ENCODE measurements around the gene TFEC.
"Not testable (repeated sequence)": the region's sequence is repeated elsewhere in the genome, so short reads cannot be mapped to it uniquely, and the experiment has no call there.

Gene TFEC

GRCh38 chr7:116030651-116031276 is at the start of gene TFEC:
Gene TFEC, minus strand, starts transcription at chr7:116030763. Its CDS starts 46,322 bp downstream, at chr7:115984441.
- DNase-seq (ENCODE audit: low read depth in 3 of 3, low spot score in 1 of 3): no peak

- DNase-seq (ENCODE audit: low read depth in 3 of 3, low spot score in 1 of 3): no peak
Observed at GRCh38 chr7:116075351-116076145, 45.0 kb upstream of the TFEC start.

DNA sequence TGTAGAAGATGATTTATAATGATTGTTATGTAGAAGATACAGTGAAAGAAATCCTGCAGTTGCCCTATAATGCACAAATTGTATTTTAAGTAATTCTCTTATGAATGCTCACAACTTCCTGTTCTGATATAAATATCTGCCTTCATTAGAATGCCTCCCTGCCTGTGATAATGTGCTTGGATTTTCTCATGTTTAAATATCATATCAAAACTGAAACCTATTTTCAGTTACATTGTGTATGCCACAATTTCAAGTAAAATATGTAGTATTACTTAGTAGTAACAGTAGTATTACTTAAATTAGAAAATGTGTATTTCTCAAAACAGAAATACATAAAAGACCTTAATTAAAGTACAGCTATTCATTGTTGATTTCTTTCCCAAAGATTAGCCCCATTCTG is 41.1 kb upstream of the TFEC start:
- no peak for DNase-seq (ENCODE audit: low read depth in 3 of 3, low spot score in 1 of 3)

DNA sequence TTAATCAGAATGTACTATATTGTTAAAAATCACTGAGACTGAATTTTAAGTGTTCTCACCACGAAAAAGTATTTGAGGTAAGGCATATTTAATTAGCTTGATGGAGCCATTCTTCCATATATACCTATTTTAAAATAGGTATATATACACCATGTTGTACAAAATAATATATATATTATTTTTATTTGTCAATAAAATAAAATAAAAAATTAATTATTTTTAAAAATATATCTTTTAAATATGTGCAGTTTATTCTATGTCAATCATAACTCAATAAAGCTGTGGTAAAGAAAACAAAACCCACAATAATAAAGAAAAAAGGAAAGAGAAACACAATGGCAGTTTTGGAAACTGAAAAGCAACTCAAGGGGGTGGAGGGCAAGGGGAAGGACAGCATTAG is 33.6 kb upstream of the TFEC start:
- DNase-seq (ENCODE audit: low read depth in 3 of 3, low spot score in 1 of 3): no peak

GRCh38 chr7:116062666-116063065 is 32.1 kb upstream of the TFEC start:
- no peak for DNase-seq (ENCODE audit: low read depth in 3 of 3, low spot score in 1 of 3)

GRCh38 chr7:116052006-116052405 is 21.4 kb upstream of the TFEC start:
- DNase-seq (ENCODE audit: low read depth in 3 of 3, low spot score in 1 of 3): no peak

- DNase-seq (ENCODE audit: low read depth in 3 of 3, low spot score in 1 of 3): not testable (repeated sequence)
Observed at GRCh38 chr7:116047261-116047660, 16.7 kb upstream of the TFEC start.

DNA sequence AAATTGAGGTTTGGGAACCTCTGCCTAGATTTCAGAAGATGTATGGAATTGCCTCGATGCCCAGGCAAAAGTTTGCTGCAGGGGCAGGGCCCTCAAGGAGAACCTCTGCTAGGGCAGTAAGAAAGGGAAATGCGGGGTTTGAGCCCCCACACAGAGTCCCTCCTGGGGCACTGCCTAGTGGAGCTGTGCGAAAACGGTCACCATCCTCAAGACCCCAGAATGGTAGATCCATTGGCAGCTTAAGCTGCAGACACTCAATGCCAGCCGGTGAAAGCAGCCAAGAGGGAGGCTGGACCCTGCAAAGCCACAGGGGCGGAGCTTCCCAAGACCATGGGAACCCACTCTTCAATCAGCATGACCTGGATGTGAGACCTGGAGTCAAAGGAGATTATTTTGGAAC is 15.0 kb upstream of the TFEC start:
- DNase-seq (ENCODE audit: low read depth in 3 of 3, low spot score in 1 of 3): no peak

DNA sequence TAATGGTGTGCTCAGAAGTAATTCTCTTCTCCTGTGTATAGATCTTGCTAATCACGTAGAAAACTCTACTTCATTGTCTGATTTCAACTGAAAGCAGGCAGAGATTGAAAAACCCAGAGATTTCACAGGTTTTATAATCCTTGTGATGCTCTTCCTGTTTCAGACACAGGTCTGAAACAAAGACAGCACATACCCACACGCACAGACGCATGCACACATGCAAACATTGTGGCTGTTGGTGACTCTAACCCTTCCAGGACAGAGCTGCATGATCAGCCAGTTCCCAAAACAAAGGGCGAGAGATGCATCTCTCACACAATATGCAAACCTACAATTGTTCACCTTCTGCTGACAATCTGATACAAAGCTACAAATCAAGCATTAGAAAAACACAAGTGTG is 11.1 kb upstream of the TFEC start:
- DNase-seq (ENCODE audit: low read depth in 3 of 3, low spot score in 1 of 3): no peak

DNA sequence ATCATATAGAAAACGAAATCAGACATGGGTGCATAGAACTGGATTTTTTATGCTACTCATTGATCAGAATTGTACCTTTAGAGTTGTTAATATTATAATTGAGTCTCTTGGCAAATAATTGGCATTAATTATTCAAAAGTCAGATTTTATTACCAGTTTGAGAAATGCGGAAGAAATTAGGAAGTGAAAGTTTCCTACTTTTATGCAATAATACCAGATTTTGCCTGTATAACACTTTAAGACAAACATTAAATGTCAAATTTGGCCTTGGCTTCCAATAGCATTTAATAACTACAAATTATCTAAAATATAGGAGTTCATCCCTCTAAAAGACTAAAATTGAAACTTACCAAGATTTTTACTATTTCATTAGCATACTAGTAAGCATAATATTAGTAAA is 6.8 kb upstream of the TFEC start:
- DNase-seq (ENCODE audit: low read depth in 3 of 3, low spot score in 1 of 3): no peak

- no peak for DNase-seq (ENCODE audit: low read depth in 3 of 3, low spot score in 1 of 3)
Observed at GRCh38 chr7:116034411-116034810, 3.8 kb upstream of the TFEC start.

GRCh38 chr7:116032886-116033285 is 2.3 kb upstream of the TFEC start:
- DNase-seq (ENCODE audit: low read depth in 3 of 3, low spot score in 1 of 3): no peak

- no peak for DNase-seq (ENCODE audit: low read depth in 3 of 3, low spot score in 1 of 3)
Observed at GRCh38 chr7:116028787-116029186, 1.8 kb downstream of the TFEC start.

- no peak for DNase-seq (ENCODE audit: low read depth in 3 of 3, low spot score in 1 of 3)
Observed at GRCh38 chr7:116027786-116028185, 2.8 kb downstream of the TFEC start.

DNA sequence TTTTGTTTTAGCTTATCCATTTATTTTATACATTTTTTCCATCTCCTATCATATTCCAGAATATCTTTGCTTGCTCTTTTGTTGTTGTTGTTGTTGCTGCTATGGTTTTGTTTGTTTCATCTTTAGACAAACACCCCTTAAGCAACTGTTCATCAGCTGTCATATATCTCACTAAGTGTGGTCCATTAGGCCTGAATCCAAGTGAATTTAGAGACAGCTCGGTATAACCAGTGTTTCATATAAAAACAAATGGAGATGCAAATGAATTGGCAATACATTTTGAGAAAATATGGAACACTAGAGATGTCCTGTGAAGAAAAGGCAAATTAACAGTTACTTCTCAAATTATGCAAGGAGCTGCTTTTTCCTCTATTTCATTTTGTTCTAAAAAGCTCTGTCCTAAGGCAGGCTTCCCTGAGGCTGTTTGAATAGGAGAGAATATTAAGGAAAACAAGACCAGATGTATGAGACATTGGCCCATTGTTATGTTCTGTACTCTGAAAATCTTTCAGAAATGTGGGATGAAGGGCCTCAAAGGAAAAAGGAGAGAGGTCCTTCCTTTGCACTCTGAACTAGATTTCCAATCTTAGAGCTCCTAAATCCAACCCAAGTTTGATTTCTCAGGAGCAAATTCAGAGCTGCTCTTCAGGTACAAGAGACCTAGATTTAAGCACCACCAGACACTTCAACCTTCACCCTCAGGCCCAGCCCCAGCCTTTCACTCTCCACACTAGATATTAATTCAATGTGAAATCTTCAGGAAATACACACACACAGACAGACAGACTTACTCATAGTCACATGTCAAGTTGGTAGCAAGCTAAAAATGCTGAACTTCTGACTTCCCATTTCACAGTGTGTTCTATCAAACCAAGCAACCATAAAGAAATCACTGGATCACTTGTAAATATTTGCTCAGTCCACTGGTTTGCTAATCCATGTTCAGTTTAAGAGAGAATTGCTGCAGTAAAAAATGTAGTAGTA is 5.4 kb downstream of the TFEC start:
- DNase-seq (ENCODE audit: low read depth in 3 of 3, low spot score in 1 of 3): no peak

DNA sequence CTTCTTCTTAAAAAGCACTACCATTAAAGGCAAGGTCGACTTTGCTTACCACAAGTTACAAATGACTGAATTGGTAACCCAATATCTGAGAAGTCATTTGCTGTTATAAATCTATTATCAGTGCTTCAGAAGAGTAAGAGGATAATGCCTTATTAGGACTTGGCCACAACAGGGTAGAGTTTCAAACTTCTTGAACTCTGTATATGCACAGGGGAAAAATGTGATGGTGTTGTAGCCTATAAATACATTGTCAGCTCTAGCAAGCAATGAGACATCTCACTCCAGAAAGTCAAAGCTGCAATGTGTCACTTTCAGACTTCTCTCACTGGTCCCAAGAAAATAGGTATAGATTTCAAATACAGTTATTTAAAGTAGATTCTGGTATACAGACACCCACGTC is 9.3 kb downstream of the TFEC start:
- DNase-seq (ENCODE audit: low read depth in 3 of 3, low spot score in 1 of 3): no peak

DNA sequence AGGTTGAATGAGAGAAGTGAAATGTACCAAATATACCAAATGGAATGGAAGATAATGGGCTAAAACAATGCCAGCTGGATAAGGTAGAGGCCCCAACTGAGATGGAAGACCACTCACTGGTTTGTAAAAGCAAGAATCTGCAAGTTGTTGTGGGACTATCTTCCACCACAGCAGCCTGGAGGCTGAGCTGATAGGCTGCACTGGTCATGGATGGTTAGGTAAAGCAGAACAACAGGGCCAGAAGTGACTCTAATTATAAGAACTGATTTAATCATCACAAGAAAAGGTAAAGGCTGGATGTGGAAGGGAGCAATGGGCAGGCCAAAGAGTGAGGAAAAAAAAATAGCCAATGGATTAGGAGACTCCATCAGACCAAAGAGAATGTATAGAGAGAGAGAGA is 11.8 kb downstream of the TFEC start:
- no peak for DNase-seq (ENCODE audit: low read depth in 3 of 3, low spot score in 1 of 3)

DNA sequence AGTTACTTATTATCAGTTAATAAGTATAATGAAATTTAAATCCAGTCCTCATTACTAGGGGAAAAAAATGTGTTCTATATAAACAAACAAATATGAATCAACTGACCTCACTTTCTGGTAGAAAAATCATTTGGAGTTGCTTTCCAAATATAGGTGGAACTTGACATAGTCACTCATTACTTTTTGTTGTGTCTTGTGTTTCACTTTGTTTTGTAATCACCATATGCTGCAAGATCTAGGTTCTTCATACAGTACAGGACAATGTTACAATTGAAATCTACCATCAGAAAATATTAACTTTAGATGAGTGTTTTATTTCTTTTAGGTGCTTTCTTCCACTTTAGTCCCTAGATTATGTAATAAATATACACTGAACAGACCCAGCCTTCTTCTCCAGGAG is 16.9 kb downstream of the TFEC start:
- no peak for DNase-seq (ENCODE audit: low read depth in 3 of 3, low spot score in 1 of 3)

- DNase-seq (ENCODE audit: low read depth in 3 of 3, low spot score in 1 of 3): no peak
Observed at GRCh38 chr7:116011584-116011983, 19.0 kb downstream of the TFEC start.

DNA sequence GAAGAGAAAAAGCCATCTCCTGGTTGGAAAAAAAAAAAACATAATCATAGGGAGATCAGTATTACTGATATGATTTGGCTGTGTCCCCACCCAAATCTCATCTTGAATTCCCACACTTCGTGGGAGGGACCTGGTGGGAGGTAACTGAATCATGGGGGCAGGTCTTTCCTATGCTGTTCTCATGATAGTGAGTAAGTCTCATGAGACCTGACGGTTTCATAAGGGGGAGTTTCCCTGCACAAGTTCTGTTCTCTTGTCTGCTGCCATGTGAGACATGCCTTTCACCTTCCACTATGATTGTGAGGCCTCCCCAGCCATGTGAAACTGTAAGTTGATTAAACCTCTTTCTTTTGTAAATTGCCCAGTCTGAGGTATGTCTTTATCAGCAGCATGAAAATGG is 25.8 kb downstream of the TFEC start:
- DNase-seq (ENCODE audit: low read depth in 3 of 3, low spot score in 1 of 3): not testable (repeated sequence)

DNA sequence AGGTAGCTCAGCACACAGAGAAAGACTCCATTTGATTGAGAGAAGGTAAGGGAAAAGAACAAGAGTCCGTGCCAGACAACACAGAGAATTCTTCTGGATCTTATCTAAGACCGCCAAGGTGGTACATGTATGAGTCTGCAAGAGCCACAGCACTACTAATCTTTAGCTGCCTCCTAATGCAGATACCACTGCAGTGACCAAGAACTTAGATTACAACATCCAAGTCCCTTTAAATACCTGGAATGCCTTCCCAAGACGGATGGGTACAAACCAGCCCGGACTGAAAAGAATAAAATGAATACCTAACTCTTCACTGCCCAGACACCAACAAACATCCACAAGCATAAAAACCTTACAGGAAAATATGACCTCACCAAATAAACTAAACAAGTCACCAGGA is 33.3 kb downstream of the TFEC start:
- no peak for DNase-seq (ENCODE audit: low read depth in 3 of 3, low spot score in 1 of 3)

- no peak for DNase-seq (ENCODE audit: low read depth in 3 of 3, low spot score in 1 of 3)
Observed at GRCh38 chr7:115995701-115996100, 34.9 kb downstream of the TFEC start.

Data from stimulated activated CD4-positive, alpha-beta T cell treated with anti-CD3 and anti-CD28 coated beads, TNF-alpha, amount 100 ng/mL, for 1 hour (primary cell).